ENCODE data around the gene MIGA2. TPM values are rescaled to one million over a fixed set of nuclear protein-coding genes. Genes with fewer than 3 reads are reported as not detected.

MIGA2 gene
- total RNA-seq, 4 donors from 2014 or later: 72.0 to 245 (median 74.0) TPM

DNA sequence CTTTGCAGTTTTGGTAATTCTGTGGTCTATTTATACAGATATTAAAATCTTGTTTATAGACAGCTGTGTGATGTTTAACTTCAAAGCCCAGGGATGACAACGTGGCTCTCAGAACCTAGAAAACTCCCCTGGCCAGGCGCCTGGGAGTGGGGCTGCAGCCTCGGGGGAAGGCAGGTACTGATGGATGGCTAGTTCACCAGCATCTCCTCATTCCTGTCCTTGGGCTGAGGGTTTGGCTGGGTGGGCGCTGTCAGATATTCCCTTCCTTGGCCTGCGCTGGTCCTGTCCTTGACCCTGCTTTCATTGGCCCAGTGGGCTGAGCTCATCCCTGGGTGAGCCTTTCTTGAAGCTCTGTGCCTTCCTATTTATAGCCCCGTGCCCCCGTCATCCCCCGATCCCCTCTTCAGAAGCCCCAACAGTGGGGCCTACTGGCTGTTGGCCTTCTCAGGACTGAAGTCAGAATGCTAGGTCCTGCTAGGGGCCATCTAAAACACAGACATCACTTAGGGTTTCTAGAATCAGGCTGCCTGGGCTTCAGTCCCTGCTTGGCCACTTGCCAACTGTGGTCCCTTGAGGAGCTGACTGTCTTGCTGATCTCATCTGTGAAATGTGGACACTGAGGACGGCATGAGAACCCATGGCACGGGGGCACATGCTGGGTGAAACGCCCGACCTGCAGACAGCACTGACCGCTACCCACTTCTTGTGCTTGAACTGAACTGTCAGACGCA, 29.2 kb upstream of the MIGA2 start:
- no peaks in the 10 kb centered on the region for H3K9me3 ChIP-seq
- 20 to 75% methylated on average over 1 to 14 of the region's 14 CpGs for WGBS, 2 donors (ENCODE audit: low coverage in 1 of 2)
- no peaks in the 10 kb centered on the region for H3K27me3 ChIP-seq
- TF ChIP-seq, protein P1, sequence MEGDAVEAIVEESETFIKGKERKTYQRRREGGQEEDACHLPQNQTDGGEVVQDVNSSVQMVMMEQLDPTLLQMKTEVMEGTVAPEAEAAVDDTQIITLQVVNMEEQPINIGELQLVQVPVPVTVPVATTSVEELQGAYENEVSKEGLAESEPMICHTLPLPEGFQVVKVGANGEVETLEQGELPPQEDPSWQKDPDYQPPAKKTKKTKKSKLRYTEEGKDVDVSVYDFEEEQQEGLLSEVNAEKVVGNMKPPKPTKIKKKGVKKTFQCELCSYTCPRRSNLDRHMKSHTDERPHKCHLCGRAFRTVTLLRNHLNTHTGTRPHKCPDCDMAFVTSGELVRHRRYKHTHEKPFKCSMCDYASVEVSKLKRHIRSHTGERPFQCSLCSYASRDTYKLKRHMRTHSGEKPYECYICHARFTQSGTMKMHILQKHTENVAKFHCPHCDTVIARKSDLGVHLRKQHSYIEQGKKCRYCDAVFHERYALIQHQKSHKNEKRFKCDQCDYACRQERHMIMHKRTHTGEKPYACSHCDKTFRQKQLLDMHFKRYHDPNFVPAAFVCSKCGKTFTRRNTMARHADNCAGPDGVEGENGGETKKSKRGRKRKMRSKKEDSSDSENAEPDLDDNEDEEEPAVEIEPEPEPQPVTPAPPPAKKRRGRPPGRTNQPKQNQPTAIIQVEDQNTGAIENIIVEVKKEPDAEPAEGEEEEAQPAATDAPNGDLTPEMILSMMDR (IDR thresholded peaks at IDR 0.05): no peak
- TF ChIP-seq POLR2AphosphoS5 (IDR thresholded peaks at IDR 0.05) (no peak), EP300 (IDR thresholded peaks at IDR 0.05; ENCODE audit: low read depth) (no peak), POLR2A (IDR thresholded peaks at IDR 0.05) (no peak)
- intact Hi-C loops (cut with DNase I; ENCODE audit: low total_unique reads): no loop called here
- H3K36me3 ChIP-seq: peaks cover 0 to 7% (median 0%) of the 10 kb centered on the region in 4 donors
- no peak overlapping the region for H3K4me3 ChIP-seq
- H3K4me1 ChIP-seq: peaks cover 0 to 9% (median 2%) of the 10 kb centered on the region in 4 donors
- DNase-seq: no peak
- H3K27ac ChIP-seq: peak overlapping the region; percentile 20 to 44 (median 34)
- in situ Hi-C loops (cut with MboI; ENCODE audit: low pct_ligation_motif_present in 1 of 4, low pct_unique_long_range_greater_than_20kb in 1 of 4, low sequenced_read_pairs in 3 of 4): no loop called here

DNA sequence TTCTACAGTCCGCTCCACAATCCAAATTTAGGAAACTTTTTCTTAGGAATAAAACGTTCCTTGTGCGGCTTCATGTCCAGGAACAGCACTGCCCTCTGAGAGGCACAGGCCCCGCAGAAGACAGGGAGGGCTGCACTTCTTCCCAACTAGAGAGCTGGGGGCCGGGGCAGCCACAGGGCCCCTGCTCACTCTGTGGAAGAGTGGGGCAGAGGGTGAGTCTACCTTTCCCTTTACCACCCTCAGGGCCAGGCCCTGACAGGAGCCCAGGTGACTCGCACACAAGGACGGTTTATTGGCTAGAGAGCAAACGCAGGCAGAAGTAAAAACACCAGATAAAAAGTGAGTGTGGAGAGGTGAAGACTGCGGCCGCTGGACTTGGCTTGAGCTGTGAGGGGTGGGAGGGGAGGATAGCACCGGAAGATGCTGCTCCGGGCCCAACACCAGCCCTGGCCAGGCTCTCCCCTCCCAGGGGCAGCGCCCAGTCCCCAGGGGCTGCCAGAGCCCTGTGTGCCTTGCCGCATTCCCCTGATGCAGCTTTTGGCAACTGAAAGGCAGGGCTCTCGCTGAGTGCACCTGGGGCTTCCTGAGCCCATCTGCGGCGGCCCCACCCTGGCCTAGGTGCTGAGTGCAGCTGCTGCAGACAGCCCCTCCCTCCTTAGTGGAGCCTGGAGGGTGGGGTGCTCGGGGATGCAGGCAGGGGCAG, 28.5 kb upstream of the MIGA2 start:
- H3K4me1 ChIP-seq: peaks cover 0 to 9% (median 2%) of the 10 kb centered on the region in 4 donors
- intact Hi-C loops (cut with DNase I; ENCODE audit: low total_unique reads): no loop called here
- peaks cover 0 to 4% (median under 1%) of the 10 kb centered on the region in 4 donors for H3K36me3 ChIP-seq
- no peak overlapping the region for H3K4me3 ChIP-seq
- in situ Hi-C loops (cut with MboI; ENCODE audit: low pct_ligation_motif_present in 1 of 4, low pct_unique_long_range_greater_than_20kb in 1 of 4, low sequenced_read_pairs in 3 of 4): no loop called here
- peak overlapping the region in 1 of 4 donors; percentile 9 for H3K27ac ChIP-seq
- TF ChIP-seq POLR2A (IDR thresholded peaks at IDR 0.05) (no peak), EP300 (IDR thresholded peaks at IDR 0.05; ENCODE audit: low read depth) (no peak), POLR2AphosphoS5 (IDR thresholded peaks at IDR 0.05) (no peak)
- TF ChIP-seq, protein P1 (IDR thresholded peaks at IDR 0.05): no peak
- H3K9me3 ChIP-seq: no peaks in the 10 kb centered on the region
- H3K27me3 ChIP-seq: no peaks in the 10 kb centered on the region
- 80 to 83% methylated on average over 4 to 14 of the region's 18 CpGs for WGBS, 2 donors (ENCODE audit: low coverage in 1 of 2)
- no peak for DNase-seq

DNA sequence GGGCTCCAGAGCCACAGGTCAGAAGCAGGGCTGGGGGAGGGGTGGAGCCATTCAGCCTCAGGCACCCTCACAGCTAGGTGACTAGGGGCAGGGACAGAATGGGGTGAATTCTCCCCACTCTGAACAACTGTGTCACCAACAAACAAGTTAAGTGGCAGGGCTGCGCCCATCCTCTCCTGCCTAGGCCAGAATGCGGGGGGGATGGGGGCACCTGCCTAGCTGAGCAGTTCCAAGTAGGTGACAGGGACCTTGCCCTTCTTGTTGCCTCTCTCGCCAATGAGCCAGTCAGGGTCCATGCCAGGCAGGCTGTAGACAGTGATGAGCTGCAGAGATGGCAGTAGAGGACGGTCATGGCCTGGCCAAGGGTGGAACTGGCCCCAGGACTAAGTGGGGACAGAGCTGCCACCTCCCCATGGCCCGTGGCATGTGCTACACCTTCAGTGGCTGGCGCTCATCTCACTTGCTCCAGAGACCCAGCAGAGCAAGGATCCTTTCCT, 27.9 kb upstream of the MIGA2 start:
- peaks cover 0 to 8% (median 1%) of the 10 kb centered on the region in 4 donors for H3K36me3 ChIP-seq
- no peak for DNase-seq
- TF ChIP-seq, protein P1 (IDR thresholded peaks at IDR 0.05): no peak
- TF ChIP-seq POLR2AphosphoS5 (IDR thresholded peaks at IDR 0.05) (no peak), EP300 (IDR thresholded peaks at IDR 0.05; ENCODE audit: low read depth) (no peak), POLR2A (IDR thresholded peaks at IDR 0.05) (no peak)
- H3K27ac ChIP-seq: no peak overlapping the region
- H3K4me3 ChIP-seq: no peak overlapping the region
- intact Hi-C loops (cut with DNase I; ENCODE audit: low total_unique reads) (no loop called here), in situ Hi-C loops (cut with MboI; ENCODE audit: low pct_ligation_motif_present in 1 of 4, low pct_unique_long_range_greater_than_20kb in 1 of 4, low sequenced_read_pairs in 3 of 4) (no loop called here)
- no peaks in the 10 kb centered on the region for H3K27me3 ChIP-seq
- peaks cover 0 to 9% (median 2%) of the 10 kb centered on the region in 4 donors for H3K4me1 ChIP-seq
- WGBS, 2 donors (ENCODE audit: low coverage in 1 of 2): 89% methylated on average over 6 of the region's 6 CpGs; no CpG with 5 or more reads in 1 of the 2 donors
- H3K9me3 ChIP-seq: no peaks in the 10 kb centered on the region

DNA sequence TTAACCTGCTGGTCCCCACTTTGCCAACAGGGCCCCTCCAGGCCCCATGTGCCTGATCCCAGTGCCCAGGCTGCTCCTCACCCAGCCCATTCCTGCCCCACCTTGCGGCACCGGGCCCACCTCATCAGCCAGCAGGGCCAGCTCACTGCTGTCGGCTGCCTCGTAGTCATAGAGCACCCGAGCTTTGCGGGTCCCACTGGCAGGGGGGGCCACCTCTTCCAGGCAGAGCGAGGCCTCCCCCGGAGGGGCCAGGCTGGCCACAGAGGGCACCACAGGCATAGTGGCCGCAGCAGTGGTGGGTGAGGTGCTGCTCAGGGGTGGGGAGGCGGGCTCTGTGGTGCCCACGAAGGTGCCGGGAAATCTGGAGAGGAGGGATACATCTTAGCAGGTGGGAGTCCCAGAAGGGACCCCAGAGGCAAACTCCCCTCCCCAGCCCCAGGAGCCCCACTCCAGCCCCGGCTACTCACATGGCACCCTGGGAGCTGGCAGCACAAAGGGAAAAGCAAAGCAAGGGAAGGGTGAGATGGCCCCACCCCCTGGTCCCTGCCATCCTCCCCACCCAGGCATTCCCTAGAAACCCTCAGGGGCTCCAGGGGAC, 27.3 kb upstream of the MIGA2 start:
- TF ChIP-seq, protein P1 (IDR thresholded peaks at IDR 0.05): no peak
- TF ChIP-seq POLR2A (IDR thresholded peaks at IDR 0.05) (no peak), POLR2AphosphoS5 (IDR thresholded peaks at IDR 0.05) (no peak), EP300 (IDR thresholded peaks at IDR 0.05; ENCODE audit: low read depth) (no peak)
- no peak overlapping the region for H3K27ac ChIP-seq
- no peaks in the 10 kb centered on the region for H3K27me3 ChIP-seq
- intact Hi-C loops (cut with DNase I; ENCODE audit: low total_unique reads) (no loop called here), in situ Hi-C loops (cut with MboI; ENCODE audit: low pct_ligation_motif_present in 1 of 4, low pct_unique_long_range_greater_than_20kb in 1 of 4, low sequenced_read_pairs in 3 of 4) (no loop called here)
- 81% methylated on average over 11 of the region's 13 CpGs; no CpG with 5 or more reads in 1 of the 2 donors for WGBS, 2 donors (ENCODE audit: low coverage in 1 of 2)
- H3K4me3 ChIP-seq: no peak overlapping the region
- peaks cover 0 to 9% (median 2%) of the 10 kb centered on the region in 4 donors for H3K4me1 ChIP-seq
- peaks cover 0 to 14% (median 4%) of the 10 kb centered on the region in 4 donors for H3K36me3 ChIP-seq
- H3K9me3 ChIP-seq: no peaks in the 10 kb centered on the region
- no peak for DNase-seq

Data from transverse colon (tissue), 4 donors.